ENCODE measurements around the gene PPP4R4. TPM values are rescaled to one million over a fixed set of nuclear protein-coding genes. Genes with fewer than 3 reads are reported as not detected.

The PPP4R4 gene
- total RNA-seq, 1 experiment from 2014 or later = 3.9 TPM

DNA sequence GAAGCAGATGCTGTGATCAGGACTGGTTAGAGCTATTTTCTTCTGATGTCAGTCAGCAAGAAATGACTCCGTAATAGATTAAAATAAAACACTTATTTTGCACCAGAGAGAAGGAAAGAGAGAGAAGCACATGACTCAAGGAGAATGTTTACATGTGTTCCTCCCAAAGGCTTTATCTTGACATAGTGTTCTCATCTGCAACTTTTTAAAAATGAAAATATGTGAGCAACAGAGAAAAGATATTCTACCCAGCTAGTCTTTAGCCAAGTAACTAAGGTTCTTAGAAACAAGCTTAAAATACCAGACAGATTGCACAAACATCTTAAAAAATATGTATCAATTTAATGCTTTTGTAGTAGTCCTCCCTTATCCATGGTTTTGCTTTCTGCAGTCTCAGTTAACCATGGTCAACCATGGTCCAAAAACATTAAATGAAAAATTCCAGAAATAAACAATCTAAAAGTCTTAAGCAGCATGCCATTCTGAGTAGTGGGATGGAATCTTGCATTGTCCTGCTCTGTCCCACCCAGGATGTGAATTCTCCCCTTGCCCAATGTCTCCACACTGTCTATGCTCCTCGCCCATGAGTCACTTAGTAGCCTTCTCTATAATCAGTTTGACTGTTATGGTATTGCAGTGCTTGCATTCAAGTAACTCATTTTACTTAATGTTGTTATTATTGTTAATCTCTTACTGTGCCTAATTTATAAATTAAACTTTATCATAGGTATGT lies 109.0 kb downstream of the PPP4R4 start:
- Histone ChIP-seq H2BK12ac (ENCODE audit: insufficient read length, low read depth, low read length) (no peak overlapping the region), H2BK5ac (ENCODE audit: insufficient read length, low read length) (no peak overlapping the region), H4K91ac (ENCODE audit: insufficient read length, low read depth, low read length) (no peak overlapping the region), H3K4me2 (ENCODE audit: insufficient read depth, insufficient read length, low read length) (no peak overlapping the region), H3K4ac (ENCODE audit: low read depth, low read length) (no peak overlapping the region), H3K9ac (ENCODE audit: extremely low read depth, insufficient read length, low read length) (no peak overlapping the region), H3K79me2 (ENCODE audit: insufficient read depth, low read length) (no peaks in the 10 kb centered on the region), H3K23me2 (ENCODE audit: insufficient read length, low read depth, low read length, poor library complexity, severe bottlenecking) (no peaks in the 10 kb centered on the region), H3K9me3 (ENCODE audit: control insufficient read depth, low read depth, low read length) (no peaks in the 10 kb centered on the region), H3T11ph (ENCODE audit: low read length) (no peak overlapping the region), H2AK5ac (ENCODE audit: insufficient read length, low read length) (no peak overlapping the region), H3K23ac (ENCODE audit: insufficient read length, low read depth, low read length) (no peak overlapping the region), H4K5ac (ENCODE audit: insufficient read length, low read depth, low read length) (no peak overlapping the region), H3K27me3 (ENCODE audit: insufficient read depth, low read length) (no peaks in the 10 kb centered on the region), H3K56ac (ENCODE audit: insufficient read length, low read depth, low read length) (no peak overlapping the region), H3K14ac (ENCODE audit: insufficient read depth, low read length) (no peak overlapping the region), H3K4me1 (ENCODE audit: insufficient read depth, low read length) (no peaks in the 10 kb centered on the region), H3K18ac (ENCODE audit: insufficient read length, low read depth, low read length) (no peak overlapping the region), H3K79me1 (ENCODE audit: insufficient read depth, low read depth, low read length, poor library complexity, severe bottlenecking) (no peaks in the 10 kb centered on the region), H2BK120ac (ENCODE audit: low read depth, low read length, poor library complexity, severe bottlenecking) (no peak overlapping the region), H2BK20ac (ENCODE audit: low read depth, low read length, poor library complexity, severe bottlenecking) (no peak overlapping the region), H4K20me1 (ENCODE audit: control insufficient read depth, insufficient read depth, insufficient read length) (no peaks in the 10 kb centered on the region), H2AFZ (ENCODE audit: low read length) (no peak overlapping the region), H3K27ac (ENCODE audit: insufficient read length, low read depth, low read length) (no peak overlapping the region), H2BK15ac (ENCODE audit: low read depth, low read length) (no peak overlapping the region), H4K8ac (replicated peaks; ENCODE audit: insufficient read length, low read depth, low read length) (no peak overlapping the region)
- TF ChIP-seq, protein P1, sequence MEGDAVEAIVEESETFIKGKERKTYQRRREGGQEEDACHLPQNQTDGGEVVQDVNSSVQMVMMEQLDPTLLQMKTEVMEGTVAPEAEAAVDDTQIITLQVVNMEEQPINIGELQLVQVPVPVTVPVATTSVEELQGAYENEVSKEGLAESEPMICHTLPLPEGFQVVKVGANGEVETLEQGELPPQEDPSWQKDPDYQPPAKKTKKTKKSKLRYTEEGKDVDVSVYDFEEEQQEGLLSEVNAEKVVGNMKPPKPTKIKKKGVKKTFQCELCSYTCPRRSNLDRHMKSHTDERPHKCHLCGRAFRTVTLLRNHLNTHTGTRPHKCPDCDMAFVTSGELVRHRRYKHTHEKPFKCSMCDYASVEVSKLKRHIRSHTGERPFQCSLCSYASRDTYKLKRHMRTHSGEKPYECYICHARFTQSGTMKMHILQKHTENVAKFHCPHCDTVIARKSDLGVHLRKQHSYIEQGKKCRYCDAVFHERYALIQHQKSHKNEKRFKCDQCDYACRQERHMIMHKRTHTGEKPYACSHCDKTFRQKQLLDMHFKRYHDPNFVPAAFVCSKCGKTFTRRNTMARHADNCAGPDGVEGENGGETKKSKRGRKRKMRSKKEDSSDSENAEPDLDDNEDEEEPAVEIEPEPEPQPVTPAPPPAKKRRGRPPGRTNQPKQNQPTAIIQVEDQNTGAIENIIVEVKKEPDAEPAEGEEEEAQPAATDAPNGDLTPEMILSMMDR (conservative IDR thresholded peaks at IDR 0.05) = no peak
- peak overlapping the region in 1 of 3 experiments; percentile 48; a peak in 1 of 7 replicates for H3K27ac Mint-ChIP-seq
- DNase-seq = no peak
- no CpG with 5 or more reads among the region's 2 CpGs for WGBS (ENCODE audit: extremely low coverage, insufficient read length, low lambda C conversion rate)
- H3K4me3 Mint-ChIP-seq = no peak overlapping the region
- H3K27me3 Mint-ChIP-seq (ENCODE audit: low read depth) = no peaks in the 10 kb centered on the region; the same call in 1 of the 2 replicates
- no peaks in the 10 kb centered on the region for H3K36me3 Mint-ChIP-seq (ENCODE audit: insufficient read depth in 1 of 3, low read depth in 3 of 3)
- no peaks in the 10 kb centered on the region; a peak in 1 of 4 replicates for H3K4me1 Mint-ChIP-seq
- no peaks in the 10 kb centered on the region for H3K9me3 Mint-ChIP-seq
